Neuronal stem cell (in vitro differentiated cells): ENCODE measurements around the gene DHRS1.

Experiments
- DNase-seq: peaks from one replicate; pipeline ENCODE4 v3.0.0-alpha.2; 2013; ENCODE audit warnings: low spot score
- H2AFZ ChIP-seq: one replicate; pipeline ENCODE4 v1.6.1; 2013; ENCODE audit warnings: mild to moderate bottlenecking, low read length, inconsistent platforms
- H2AK5ac ChIP-seq: 2 replicates; pipeline ENCODE4 v1.6.1; 2013; ENCODE audit warnings: low read depth, mild to moderate bottlenecking, inconsistent platforms, low read length, moderate library complexity, mixed read lengths
- H2BK120ac ChIP-seq: 2 replicates; pipeline ENCODE4 v1.6.1; 2013; ENCODE audit warnings: low read depth, mild to moderate bottlenecking, inconsistent platforms, low read length, moderate library complexity, mixed read lengths
- H2BK12ac ChIP-seq: one replicate; pipeline ENCODE4 v1.6.1; 2013; ENCODE audit warnings: low read length, inconsistent platforms
- H2BK15ac ChIP-seq: 2 replicates; pipeline ENCODE4 v1.6.1; 2013; ENCODE audit warnings: mild to moderate bottlenecking, low read length, inconsistent platforms, mixed read lengths
- H2BK5ac ChIP-seq: one replicate; pipeline ENCODE4 v1.6.1; 2013; ENCODE audit warnings: inconsistent platforms, mild to moderate bottlenecking, low read length, moderate library complexity
- H3K14ac ChIP-seq: one replicate; pipeline ENCODE4 v1.6.1; 2013; ENCODE audit warnings: low read length, inconsistent platforms
- H3K18ac ChIP-seq: 2 replicates; pipeline ENCODE4 v1.6.1; 2013; ENCODE audit warnings: low read length, inconsistent platforms
- H3K23ac ChIP-seq: 2 replicates; pipeline ENCODE4 v1.6.1; 2013; ENCODE audit warnings: low read depth, mild to moderate bottlenecking, mixed read lengths, low read length, inconsistent platforms; ENCODE audit not compliant: poor library complexity
- H3K27ac ChIP-seq: replicated peaks from 3 replicates; pipeline ENCODE4 v1.5.1; 2013; ENCODE audit warnings: low read length, inconsistent platforms
- H3K27me3 ChIP-seq, 3 experiments: 2 replicates each; pipeline ENCODE4 v1.6.1; 2013; ENCODE audit warnings: low read length in 3 of 3, mild to moderate bottlenecking in 2 of 3, inconsistent platforms in 1 of 3, low read depth in 1 of 3, mixed read lengths in 1 of 3, moderate library complexity in 1 of 3; ENCODE audit not compliant: control insufficient read depth in 3 of 3, insufficient read depth in 3 of 3
- H3K36me3 ChIP-seq, 2 donors: replicated peaks in 1 of 2; 2 replicates each; pipeline ENCODE4 v1.6.1; 2013; ENCODE audit warnings: low read length in 2 of 2; ENCODE audit not compliant: control insufficient read depth in 2 of 2, insufficient read depth in 2 of 2
- H3K4ac ChIP-seq: 2 replicates; pipeline ENCODE4 v1.6.1; 2013; ENCODE audit warnings: inconsistent platforms, mild to moderate bottlenecking, low read length, moderate library complexity
- H3K4me1 ChIP-seq, 2 donors: 1 replicate in 1 of 2; 2 replicates in 1 of 2; pipeline ENCODE4 v1.6.1; 2013; ENCODE audit warnings: low read length in 2 of 2, low read depth in 1 of 2; ENCODE audit not compliant: control insufficient read depth in 2 of 2, insufficient read depth in 1 of 2
- H3K4me2 ChIP-seq: one replicate; pipeline ENCODE4 v1.6.1; 2013; ENCODE audit warnings: mild to moderate bottlenecking, low read length, inconsistent platforms; ENCODE audit not compliant: insufficient read depth, poor library complexity, severe bottlenecking
- H3K4me3 ChIP-seq, 2 donors: 2 replicates each; pipeline ENCODE4 v1.5.1; 2013; ENCODE audit warnings: low read length in 2 of 2, mild to moderate bottlenecking in 2 of 2, inconsistent platforms in 1 of 2, moderate library complexity in 1 of 2
- H3K79me1 ChIP-seq: one replicate; pipeline ENCODE4 v1.6.1; 2013; ENCODE audit warnings: low read depth, mild to moderate bottlenecking, inconsistent platforms, low read length, moderate library complexity
- H3K9ac ChIP-seq: one replicate; pipeline ENCODE4 v1.6.1; 2013; ENCODE audit warnings: mild to moderate bottlenecking, low read depth, low read length, inconsistent platforms; ENCODE audit not compliant: poor library complexity
- H3K9me3 ChIP-seq, 2 donors: replicated peaks in 1 of 2; 2 replicates each; pipeline versions ENCODE3 to v1.6.1; 2013; ENCODE audit warnings: low read length in 2 of 2, mild to moderate bottlenecking in 2 of 2, inconsistent platforms in 1 of 2, low read depth in 1 of 2, mixed read lengths in 1 of 2, moderate library complexity in 1 of 2; ENCODE audit not compliant: control insufficient read depth in 2 of 2, insufficient read depth in 1 of 2
- H4K8ac ChIP-seq: one replicate; pipeline ENCODE4 v1.6.1; 2013; ENCODE audit warnings: low read depth, mild to moderate bottlenecking, inconsistent platforms, low read length, moderate library complexity
- H4K91ac ChIP-seq: one replicate; pipeline ENCODE4 v1.6.1; 2013; ENCODE audit warnings: low read length, low read depth, mild to moderate bottlenecking, inconsistent platforms; ENCODE audit not compliant: poor library complexity
- WGBS, 2 donors: extraction: QIAGEN DNeasy Blood & Tissue Kit; methylation state at CpG; one replicate each; pipeline ENCODE4 v1.1.7; 2013; ENCODE audit warnings: missing lambda C conversion rate in 2 of 2, mixed read lengths in 1 of 2; ENCODE audit not compliant: insufficient read length in 2 of 2, insufficient replicate concordance in 1 of 2; ENCODE audit errors: extremely low coverage in 2 of 2; 5-methylcytosine and 5-hydroxymethylcytosine counted together

The DHRS1 gene

GRCh38 chr14:24311837-24312615, 12.4 kb upstream of the DHRS1 start:
- Histone ChIP-seq H3K9ac (no peak overlapping the region), H3K23ac (no peak overlapping the region), H2AK5ac (no peak overlapping the region), H3K4ac (no peak overlapping the region), H3K27me3 (peaks cover 0 to 10% (median 0%) of the 10 kb centered on the region in 3 experiments), H3K27ac (no peak overlapping the region), H2BK15ac (no peak overlapping the region), H3K9me3 (peaks cover 0 to 7% of the 10 kb centered on the region in 2 donors), H2BK120ac (no peak overlapping the region), H3K4me1 (no peaks in the 10 kb centered on the region), H2BK12ac (no peak overlapping the region), H4K8ac (no peak overlapping the region), H2AFZ (no peak overlapping the region), H3K79me1 (no peaks in the 10 kb centered on the region), H3K14ac (no peak overlapping the region), H3K4me3 (no peak overlapping the region), H3K4me2 (no peak overlapping the region), H3K36me3 (peaks cover 6 to 34% of the 10 kb centered on the region in 2 donors), H3K18ac (no peak overlapping the region), H4K91ac (no peak overlapping the region), H2BK5ac (no peak overlapping the region)
- WGBS, 2 donors = no CpG with 5 or more reads among the region's 1 CpG
- no peak for DNase-seq

- Histone ChIP-seq H2AFZ (no peak within 1 kb of the TSS), H3K4me2 (no peak within 1 kb of the TSS), H4K91ac (no peak within 1 kb of the TSS), H2BK5ac (no peak within 1 kb of the TSS), H3K79me1 (no peaks in the 10 kb centered on the region), H3K9me3 (peaks cover 0 to 3% of the 10 kb centered on the region in 2 donors), H2BK15ac (no peak within 1 kb of the TSS), H3K9ac (peak within 1 kb of the TSS; percentile 1), H3K27me3 (peaks cover 0 to 2% (median 0%) of the 10 kb centered on the region in 3 experiments), H3K36me3 (peaks cover 11 to 45% of the 10 kb centered on the region in 2 donors), H3K4me3 (no peak within 1 kb of the TSS), H3K4ac (no peak within 1 kb of the TSS), H3K18ac (no peak within 1 kb of the TSS), H2AK5ac (no peak within 1 kb of the TSS), H3K4me1 (no peaks in the 10 kb centered on the region), H2BK120ac (no peak within 1 kb of the TSS), H3K27ac (no peak within 1 kb of the TSS), H2BK12ac (no peak within 1 kb of the TSS), H4K8ac (no peak within 1 kb of the TSS), H3K14ac (no peak within 1 kb of the TSS), H3K23ac (no peak within 1 kb of the TSS)
- WGBS, 2 donors = no CpG with 5 or more reads among the region's 99 CpGs
- DNase-seq = no peak
Measured at GRCh38 chr14:24310646-24311604, 11.3 kb upstream of the DHRS1 start, which contains the start of gene LTB4R. TSS of gene LTB4R (plus strand) at chr14:24311502. CDS start at chr14:24315652, 4,150 bp downstream.

GRCh38 chr14:24310265-24310645, 10.7 kb upstream of the DHRS1 start:
- WGBS, 2 donors = no CpG with 5 or more reads among the region's 5 CpGs
- Histone ChIP-seq H4K91ac (no peak overlapping the region), H3K4me3 (no peak overlapping the region), H2BK15ac (no peak overlapping the region), H3K18ac (no peak overlapping the region), H2BK5ac (no peak overlapping the region), H2BK12ac (no peak overlapping the region), H3K4ac (no peak overlapping the region), H2BK120ac (no peak overlapping the region), H3K23ac (no peak overlapping the region), H3K27ac (no peak overlapping the region), H3K79me1 (no peaks in the 10 kb centered on the region), H3K9ac (no peak overlapping the region), H2AK5ac (no peak overlapping the region), H3K36me3 (peaks cover 17 to 52% of the 10 kb centered on the region in 2 donors), H4K8ac (no peak overlapping the region), H3K27me3 (no peaks in the 10 kb centered on the region), H3K14ac (no peak overlapping the region), H3K9me3 (no peaks in the 10 kb centered on the region), H3K4me1 (no peaks in the 10 kb centered on the region), H2AFZ (no peak overlapping the region), H3K4me2 (no peak overlapping the region)
- no peak for DNase-seq
